Activated naive CD4-positive, alpha-beta T cell treated with anti-CD3 and anti-CD28 coated beads, Interleukin-2, amount 50 U/mL, for 16 hours (primary cell): ENCODE data around the gene IFNAR1.

Experiments
- DNase-seq: peaks from one replicate; pipeline ENCODE4 v3.0.0-alpha.2; 2020

Gene IFNAR1

DNA sequence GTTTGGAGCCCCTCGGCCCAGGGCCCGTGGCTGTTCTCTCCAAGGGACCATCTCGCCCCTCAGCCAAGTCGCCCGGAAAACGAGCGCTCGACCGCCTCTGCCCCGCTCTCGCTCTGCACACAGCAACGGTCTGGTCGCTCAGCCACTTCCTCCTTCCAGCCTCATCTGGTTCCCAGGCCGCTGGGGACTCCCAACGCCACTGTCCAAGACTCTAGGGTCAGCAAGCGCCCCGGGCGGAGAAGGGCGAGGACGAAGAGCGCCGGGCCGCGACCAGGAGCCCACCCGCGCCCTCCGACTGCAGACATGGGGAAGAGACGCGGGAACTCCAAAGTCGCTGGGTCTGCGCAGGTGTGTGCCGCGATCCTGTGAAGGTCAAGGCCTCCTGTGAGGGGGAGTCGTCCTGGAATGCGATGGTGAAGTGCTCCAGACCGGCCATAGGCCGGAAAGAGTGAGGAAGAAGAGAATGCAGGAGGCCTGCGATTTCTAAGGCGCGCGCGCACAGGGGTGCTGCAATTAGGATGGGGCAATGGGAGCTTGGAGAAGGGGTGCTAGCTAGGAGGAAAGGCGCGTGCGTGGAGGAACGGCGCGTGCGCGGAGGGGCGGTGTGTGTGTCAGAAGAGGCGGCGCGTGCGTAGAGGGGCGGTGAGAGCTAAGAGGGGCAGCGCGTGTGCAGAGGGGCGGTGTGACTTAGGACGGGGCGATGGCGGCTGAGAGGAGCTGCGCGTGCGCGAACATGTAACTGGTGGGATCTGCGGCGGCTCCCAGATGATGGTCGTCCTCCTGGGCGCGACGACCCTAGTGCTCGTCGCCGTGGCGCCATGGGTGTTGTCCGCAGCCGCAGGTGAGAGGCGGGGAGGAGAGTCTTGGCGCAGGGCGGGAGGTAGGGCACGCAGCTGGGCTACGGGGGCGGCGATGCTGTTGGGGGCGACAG, at the start of gene IFNAR1:
TSS of gene IFNAR1 (plus strand) at position 680 of the 931 bp plus-strand sequence. CDS start at position 766, 86 bp downstream.
- DNase-seq = peak; percentile 99

DNA sequence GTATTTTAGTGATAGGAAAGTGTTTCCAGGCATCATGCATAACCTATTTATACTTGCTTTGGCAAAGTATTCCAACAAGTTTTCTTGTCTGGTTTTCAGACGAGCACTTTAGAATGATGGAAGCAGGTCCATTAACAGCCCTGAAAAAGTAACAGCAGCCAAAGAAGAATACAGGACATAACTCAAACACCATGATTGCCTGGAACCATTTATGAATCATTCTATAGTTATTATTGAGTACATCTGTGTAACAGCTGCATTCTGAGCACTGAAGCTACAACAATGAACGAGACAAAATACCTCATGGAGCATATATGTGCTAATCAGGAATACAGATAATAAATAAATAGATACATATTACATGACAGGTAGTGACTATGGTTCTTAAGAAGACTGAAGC, 46.0 kb upstream of the IFNAR1 start:
- no peak for DNase-seq

DNA sequence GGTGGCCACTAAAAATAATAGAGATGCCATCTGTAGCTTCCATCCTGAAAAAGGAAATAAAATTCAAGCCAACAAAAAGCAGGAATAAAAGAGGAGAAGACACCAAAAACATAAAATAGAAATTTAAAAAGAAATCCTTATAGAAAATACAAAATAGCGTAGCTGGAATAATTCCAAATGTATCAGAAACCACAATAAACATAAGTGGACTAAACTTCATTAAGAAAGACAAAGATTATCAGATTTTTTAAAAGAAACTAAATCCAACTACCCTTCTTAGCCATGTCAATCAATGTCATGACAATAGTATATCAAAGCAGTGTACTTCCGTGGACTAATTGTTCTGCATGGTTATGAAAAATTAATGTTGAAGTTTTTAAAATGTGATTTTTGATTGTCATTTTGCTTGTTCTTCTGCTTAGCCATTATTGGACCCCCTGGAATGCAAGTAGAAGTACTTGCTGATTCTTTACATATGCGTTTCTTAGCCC, 45.4 kb upstream of the IFNAR1 start:
- no peak for DNase-seq

DNA sequence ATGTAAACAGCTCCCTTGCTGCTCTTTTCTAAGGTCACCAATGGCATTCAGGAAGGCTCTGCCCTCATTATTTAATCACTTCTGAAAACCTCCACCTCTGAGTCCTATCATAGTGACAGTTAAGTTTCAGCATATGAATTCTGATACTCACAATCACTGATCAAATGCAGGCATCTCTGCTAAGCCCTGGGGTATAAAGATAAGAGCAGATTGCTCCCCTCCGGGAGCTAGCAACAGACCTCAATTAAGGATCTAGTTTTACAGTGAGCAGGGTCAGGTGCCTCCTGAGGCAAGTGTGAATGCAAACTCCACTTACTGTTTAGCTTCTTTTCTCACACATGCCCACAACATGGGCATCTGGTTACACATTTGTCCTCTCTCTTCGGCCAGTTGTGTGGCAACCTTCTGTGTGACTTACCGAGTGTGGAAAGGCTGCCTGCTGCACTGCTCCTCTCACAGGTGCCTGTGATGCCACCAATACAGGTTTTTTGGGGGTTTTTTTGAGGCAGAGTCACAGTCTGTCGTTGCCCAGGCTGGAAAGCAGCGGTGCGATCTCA, 43.6 kb upstream of the IFNAR1 start:
- no peak for DNase-seq

DNA sequence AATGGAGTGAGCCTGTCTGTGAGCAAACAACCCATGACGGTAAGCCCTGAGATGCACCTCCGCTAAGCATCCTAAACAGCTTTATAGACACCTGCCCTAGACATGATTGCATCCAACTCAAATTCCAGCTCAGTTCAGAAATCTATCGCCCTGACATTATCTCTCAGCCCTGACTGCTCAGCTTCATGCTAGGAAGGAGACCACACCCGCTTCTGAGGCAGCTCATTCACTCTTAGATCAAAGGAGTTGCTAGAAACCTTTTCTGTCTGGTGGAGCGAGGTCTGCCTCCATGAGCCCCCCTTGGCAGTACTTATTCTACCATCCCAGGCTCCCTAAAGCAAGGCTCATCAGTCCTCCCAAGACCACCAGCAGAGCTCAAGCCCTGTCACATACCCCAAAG, 41.6 kb upstream of the IFNAR1 start:
- DNase-seq = no peak

DNA sequence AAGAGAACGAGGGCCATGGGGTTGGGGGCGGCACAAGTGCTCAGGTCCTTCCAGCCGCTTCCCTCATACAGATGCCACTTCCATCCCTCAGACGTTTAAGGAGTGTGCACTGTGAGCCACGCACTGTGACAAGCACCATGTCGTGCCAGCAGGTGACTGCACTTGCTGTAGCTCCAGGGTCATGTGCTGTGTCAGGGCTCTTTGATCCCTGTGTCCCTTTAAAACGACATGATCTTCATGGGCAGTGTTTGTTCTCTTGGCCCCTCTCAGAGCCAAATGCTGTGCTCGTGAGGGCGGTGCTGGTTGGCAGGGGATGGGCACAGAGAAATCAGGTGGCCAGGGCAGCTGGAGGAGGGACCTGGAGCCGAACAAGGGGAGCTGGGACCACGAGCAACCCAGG, 38.7 kb upstream of the IFNAR1 start:
- no peak for DNase-seq

DNA sequence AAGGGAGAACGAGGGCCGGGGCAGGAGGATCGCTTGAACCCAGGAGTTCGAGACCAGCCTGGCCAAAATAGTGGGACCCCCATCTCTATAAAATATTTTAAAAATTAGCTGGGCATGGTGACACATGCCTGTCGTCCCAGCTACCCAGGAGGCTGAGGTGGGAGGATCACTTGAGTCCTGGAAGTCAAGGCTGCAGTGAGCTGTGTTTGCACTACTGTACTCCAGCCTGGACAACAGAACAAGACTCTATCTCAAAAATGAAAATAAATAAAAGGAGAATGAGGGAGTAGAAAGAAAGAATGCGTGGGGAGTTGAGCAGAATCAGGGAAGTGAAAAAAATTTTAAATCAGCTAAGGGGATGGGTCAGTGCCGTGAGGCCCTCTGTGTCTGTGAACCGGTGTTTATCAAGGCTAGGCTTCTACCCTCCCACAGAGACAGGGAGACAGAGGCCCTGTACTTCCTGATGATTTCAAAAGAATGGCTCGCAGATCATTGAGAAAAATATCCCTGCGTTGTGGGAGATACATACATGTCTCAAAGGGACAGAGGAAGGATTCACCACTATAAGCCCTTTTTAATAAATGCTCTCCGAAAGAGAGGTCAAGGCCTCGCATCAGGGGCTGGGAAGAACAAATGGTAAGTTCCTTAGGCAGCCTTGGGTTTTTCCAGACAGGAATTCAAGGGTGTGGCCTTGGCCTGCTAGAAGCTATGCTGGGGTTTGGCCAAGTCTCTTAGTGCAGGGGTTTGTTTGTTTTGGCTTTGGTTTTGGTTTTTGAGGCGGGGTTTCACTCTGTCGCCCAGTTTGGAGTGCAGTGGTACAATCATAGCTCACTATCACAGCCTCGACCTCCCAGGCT, 37.9 kb upstream of the IFNAR1 start:
- no peak for DNase-seq

DNA sequence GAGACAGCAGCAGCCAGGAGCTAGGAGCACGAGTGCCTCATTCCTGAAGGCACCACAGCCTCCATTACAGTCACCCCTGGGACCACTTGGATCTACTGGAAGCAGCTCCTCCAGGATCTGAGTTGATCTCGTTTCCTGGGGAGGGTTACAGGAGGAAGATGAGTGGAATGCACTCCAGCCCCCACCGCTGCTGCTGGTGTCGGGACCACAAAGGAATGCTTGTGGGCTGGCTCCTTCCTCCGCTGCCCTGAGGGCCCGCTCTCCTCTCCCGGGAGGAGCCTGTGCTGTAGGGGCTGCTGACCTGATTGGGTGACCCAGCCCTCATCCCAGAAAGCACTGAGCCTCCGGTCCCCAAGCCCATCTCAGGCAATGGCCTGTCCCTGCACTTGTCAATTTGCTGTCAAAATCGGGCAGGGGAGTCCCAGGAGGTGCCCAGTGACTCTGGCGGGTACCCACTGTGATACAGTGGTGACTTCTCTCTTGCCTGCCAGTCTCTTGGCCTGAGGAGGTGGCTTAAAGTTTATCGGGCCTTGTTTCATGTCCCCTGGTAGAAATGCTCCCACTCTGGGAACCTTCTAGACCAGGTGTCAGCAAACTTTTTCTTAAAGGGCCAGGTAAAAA, 35.5 kb upstream of the IFNAR1 start:
- no peak for DNase-seq

DNA sequence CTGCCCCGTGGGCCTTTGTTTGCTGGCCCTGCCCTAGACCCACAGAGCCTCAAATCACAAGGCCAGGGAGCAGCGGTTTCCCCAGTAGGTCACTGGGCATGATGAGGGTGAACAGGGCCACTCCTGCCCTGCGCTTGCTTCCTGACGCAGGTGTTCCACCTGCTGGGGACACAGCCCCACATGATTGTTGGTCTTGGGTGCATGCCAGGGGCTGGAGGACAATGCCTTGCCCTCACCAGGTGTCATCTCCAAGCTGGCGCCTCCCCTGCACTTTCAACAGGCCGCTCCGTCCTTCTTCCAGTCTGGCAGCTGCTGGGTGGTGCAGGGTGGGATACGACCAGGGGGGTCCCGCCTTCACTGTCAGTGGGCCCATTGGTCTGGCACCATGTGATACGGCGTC, 34.3 kb upstream of the IFNAR1 start:
- DNase-seq = no peak

DNA sequence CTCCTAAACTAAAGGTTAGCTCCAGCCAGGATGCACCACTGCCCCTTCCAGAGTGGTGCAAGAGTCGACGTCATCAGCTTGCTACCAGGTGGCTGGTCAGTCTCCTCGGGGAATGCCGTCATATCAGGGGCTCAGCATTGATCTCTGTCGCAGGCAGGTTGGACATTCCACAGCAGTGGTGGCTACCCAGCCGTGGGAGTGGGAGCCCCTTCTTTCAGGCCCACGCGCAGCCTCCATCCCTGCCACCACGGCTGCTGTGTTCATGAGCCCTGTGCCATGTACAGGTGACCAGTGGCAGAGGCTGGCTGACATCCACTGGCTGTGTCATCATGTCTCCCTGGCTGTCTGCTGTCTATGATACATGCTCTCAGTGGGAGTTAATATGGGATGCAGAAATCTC, 33.1 kb upstream of the IFNAR1 start:
- no peak for DNase-seq

DNA sequence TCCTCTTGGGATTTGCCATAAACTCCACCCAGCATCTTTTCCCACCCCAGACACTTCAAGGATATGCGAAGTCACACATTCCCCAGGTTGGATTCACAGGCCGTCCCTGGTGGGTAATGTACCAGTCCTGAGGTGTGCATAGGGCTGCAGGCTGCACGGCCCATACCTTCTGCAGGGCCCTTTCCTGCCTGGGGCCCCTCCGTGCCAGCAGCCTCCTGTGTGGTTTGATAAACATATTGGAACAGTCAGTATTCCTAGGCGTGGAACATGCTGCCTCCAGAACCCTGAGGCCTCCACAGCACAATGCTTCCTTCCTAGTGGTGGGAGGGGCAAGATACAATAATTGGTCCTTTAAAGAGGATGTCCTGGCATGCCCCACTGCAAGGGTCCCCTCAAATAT, 32.0 kb upstream of the IFNAR1 start:
- DNase-seq = no peak

DNA sequence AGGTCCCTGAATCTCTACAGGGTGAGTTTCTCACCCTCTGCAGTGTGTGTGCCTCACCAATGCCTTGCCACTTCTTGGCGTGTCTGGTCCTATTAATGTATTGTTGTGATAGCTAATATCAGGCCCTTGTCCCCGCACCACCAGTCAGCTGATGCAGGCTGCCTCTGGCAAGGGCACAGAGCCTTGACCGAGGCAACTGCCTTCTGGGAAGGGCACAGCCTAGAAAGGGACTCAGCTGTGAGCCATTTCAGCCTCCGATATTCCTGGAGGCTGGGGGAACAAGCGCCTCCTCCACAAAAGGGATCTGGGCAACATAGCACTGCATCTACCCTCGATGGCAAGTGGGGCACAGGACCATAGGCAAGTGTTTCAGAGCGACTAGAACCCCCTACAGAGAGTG, 31.6 kb upstream of the IFNAR1 start:
- no peak for DNase-seq

DNA sequence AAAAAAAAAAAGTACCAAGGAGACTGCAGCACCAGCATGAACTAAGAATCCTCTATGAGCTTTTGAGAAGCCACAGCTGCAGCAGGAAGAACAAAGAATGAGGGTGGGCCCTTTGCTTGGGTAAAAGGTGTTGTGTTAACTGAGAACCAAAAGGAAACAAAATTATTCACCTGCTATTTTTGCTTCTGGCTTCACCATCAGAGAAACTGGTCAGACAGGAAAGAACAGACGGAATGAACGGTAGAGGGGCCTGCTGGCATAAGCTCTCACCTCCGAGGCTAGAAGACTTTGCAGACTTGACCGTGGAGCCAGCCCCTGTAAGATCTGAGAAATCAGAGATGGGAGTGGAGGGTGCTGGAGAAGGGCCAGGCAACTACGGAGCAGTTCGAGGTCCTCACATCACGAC, 31.0 kb upstream of the IFNAR1 start:
- DNase-seq = no peak

DNA sequence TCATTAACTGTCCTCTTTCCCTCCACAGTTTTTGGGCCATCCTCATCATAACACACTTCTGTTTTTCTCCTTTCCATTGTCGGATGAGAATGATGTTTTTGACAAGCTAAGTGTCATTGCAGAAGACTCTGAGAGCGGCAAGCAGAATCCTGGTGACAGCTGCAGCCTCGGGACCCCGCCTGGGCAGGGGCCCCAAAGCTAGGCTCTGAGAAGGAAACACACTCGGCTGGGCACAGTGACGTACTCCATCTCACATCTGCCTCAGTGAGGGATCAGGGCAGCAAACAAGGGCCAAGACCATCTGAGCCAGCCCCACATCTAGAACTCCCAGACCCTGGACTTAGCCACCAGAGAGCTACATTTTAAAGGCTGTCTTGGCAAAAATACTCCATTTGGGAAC, 28.6 kb upstream of the IFNAR1 start:
- no peak for DNase-seq

DNA sequence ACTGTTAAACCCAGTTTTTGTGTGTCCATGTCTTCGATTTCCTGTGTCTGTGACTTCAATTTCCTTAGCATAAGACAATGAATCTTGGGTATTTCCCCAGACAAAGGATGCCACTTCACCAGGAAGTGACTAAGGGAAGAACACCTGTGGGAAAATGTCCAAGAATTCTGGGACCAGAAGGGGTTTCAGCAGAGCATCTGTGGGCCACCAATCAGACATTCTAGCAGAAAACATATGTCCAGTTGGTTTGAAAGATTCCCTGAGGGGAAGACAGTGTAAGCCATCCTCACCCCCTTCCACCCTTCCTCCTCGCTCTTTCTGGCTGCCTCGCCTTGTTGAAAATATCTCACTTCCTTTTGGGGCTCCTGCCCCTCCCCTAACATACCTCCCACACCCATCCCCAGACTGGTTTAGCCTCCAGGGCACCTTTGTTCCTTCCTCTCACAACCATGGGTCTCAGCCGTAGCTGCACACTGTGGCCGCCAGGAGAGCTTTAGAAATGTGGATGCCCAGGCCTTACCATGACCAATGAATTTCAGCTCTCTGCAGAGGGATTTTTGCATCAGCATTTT, 25.5 kb upstream of the IFNAR1 start:
- DNase-seq = peak; percentile 43

DNA sequence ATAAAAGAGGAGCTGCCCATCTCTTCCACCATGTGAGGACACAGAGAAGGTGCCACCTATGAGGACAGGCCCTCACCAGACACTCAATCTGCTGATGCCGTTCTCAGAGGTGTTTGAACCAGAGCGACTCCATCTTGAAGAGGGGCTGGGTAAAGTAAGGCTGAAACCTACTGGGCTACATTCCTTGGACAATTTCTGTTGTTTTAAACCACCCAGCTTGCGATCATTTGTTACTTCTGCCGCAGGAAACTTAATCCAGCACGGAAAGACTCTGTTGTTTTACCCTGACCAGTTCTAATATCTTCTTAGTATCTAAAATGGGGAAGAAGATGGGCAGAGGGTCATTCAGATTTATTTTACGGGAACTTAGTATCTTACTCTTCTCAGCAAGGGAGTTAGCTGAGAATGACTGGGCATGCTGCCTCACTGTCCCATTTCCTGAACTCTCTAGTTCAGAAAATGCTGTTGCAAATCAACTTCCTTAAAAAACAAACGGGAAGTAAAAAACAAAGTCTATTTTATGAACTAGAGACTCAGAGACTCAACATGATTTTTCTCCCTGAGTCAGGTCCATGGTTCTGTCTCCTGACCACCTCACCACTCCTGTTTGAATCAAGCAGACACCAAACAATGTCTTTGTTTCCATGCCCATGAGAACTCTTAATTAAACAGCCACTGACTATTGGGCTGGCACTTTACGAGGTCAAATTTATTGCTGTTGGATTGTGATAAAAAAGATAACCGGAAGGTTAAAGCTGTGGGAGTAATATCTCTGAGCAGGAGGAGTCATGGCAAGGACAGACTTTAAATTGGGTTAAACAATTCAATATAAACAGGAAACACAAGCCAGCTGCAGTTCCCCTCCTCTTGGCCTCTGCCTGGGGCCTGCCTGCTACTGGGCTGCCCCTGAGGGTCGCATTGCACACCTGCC, 23.8 kb upstream of the IFNAR1 start:
- DNase-seq = no peak

DNA sequence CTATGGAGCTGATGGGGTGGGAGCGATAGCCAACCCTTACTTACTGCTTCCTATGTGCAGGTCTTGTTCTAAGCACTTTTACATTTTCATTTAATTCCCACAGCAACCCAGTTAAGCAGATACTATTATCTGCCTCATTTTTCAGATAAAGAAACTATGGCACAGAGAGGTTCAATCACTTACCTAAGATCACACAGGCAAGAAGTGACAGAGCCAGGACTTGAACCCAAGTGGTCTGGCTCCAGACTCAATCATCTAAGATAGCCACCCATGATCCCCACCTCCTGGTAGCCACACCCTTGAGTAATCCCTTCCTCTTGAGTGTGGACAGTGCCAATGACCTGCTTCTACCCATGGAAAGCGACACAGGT, 23.2 kb upstream of the IFNAR1 start:
- DNase-seq = no peak

DNA sequence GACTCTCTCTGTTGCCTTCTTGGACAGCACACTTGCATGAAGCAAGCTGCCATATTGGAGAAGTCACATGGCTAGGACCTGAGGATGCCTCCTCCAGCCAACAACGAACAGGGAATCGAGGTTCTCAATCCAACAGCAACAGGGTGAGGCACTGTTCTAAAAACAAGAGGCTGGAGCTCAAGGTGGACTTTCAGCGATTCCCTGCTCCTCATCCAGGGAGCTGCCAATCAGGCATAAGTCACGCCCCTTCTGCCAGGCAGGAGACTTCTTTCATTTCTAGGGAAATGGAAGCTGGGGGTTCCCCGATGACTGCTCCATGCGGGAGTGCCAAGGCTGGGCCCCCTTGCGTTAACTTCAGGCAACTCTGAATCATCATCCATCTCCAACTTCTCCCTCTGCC, 22.7 kb upstream of the IFNAR1 start:
- no peak for DNase-seq

DNA sequence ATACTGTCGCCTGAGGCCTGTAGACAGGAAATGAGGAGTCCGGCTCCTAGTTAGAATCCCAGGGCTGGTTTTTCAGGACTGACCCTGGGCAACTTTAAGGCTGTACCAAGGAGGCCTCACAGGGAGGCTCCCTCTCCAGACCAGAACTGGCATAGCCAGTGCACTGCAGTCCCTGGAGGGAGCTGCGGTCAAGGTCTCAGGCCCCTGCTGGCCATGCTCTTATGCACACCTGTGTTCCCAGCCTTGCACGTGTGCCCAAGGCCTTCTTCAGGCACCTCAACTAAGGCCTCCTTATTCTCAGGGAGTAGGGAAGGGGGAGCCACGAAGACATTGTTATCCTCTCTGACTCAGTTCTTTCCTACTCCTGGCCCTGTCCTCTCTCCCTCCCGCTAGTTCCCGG, 22.0 kb upstream of the IFNAR1 start:
- DNase-seq = no peak

DNA sequence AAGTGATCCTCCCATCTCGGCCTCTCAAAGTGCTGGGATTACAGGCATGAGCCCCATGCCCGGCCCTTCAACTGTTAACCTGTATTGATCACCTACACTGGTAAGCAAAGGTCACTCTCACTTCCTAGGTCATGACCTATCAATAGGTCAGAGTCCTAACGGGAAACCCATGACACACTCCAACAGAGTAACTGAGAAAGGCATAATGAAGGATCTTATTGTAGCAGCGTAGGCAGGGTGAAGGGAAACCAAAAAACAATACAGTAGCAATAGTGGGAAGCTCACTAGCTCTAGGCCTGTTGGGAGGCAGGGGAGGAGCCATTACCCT, 19.5 kb upstream of the IFNAR1 start:
- no peak for DNase-seq

DNA sequence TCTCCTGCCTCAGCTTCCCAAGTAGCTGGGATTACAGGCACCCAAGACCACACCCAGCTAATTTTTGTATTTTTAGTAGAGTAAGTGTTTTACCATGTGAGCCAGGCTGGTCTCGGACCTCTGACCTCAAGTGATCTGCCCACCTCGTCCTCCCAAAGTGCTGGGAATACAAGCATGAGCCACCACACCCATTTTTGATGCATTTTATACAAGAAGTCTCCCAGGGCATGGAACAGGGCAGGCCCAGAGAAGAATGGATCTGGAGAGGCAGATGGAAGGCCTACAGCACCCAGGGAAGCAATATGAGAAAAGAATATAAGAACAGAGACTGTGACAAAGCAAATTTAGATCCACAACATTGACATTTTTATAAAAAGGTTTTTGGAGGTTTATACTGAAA, 18.8 kb upstream of the IFNAR1 start:
- DNase-seq = no peak
